ENCODE measurements around the gene TMEM151A.

The TMEM151A gene

DNA sequence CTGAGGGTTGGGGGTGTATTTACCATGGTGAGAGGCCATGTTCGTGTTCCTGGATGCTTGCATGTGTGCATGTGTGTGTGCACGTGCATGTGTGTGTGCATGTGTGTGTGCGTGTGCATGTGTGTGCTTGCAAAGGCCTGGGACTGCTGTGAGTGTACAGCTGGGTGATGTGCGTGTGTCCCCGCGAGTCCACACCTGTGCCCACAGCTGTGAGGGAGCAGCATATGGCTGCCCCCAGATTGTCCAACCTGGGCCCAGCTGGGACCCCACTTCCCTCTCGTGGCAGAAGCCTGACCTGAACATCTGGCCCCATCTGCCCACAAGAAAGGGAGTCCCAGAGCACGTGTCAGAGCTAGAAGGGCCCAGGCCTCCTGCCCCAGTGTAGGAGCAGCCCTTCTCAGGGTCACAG, 33.6 kb downstream of the TMEM151A start:
- no peak for DNase-seq

DNA sequence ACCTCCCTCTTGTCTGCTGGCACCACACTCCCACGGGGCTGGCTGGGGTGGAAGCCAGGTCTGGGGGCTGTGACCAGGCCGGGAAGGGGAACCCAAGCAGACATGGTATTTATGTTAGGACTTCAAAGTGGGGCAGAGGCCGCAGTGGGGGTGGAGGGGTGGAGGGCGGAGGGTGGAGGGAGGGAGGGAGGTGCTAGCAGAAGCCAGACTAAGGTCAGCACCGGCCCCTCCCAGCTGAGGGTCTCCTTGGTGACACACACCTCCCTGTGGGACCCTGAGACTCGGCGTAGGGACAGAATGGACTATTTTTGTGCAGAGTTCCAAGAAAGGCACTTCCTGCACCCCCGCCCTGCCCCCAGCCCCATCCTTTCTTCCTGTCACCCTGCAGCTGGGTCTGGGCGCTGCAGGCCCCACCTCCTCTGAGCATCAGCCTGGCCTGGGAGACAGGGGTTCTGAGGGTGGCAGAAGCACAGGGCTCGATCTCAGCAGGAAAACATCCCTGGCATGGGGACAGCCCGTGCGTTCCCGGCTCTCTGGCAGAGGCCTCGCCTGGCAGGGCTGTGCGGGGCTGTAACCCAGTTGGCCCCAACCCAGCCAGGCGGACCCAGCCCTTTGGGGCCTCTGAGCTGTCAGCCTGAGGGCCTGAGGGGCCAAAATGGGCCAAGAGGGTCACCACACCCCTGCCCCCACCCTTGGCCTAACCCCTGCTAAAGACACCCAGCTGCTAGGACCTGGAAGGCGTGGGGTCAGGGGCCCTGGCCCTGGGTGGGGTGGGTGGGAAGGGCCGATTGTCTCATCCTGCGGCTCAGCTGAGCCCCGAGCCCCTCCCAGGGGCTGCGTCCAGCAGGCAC, 34.8 kb downstream of the TMEM151A start:
- no peak for DNase-seq

GRCh38 chr11:66327171-66328030, 35.7 kb downstream of the TMEM151A start:
- DNase-seq = no peak

- DNase-seq = no peak
Measured at GRCh38 chr11:66328031-66328301, 36.3 kb downstream of the TMEM151A start.

GRCh38 chr11:66328302-66329144, 36.8 kb downstream of the TMEM151A start:
- DNase-seq = peak; percentile 93

GRCh38 chr11:66329165-66329673, 37.5 kb downstream of the TMEM151A start:
- no peak for DNase-seq

DNA sequence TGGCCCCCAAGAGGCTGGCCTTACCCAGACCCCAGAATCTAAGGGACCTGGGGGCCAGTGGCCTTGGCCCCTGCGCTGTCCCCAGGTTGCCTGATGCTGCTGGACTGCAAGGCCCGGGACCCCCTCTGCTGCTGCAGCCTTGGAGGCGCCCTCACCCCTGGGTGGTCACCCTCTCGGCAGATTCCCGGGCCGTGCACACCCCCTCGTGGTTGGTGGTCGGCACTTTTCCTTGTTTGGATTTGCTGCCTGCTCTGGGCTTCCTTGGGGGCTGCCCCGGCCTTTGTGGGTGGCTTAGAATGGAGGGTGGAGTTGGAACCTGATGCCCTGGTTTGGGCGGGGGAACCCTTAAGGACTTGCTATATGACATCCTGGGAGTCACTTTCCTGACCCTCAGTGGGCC, 39.2 kb downstream of the TMEM151A start:
- no peak for DNase-seq

GRCh38 chr11:66331542-66332370, 40.1 kb downstream of the TMEM151A start:
- no peak for DNase-seq

DNA sequence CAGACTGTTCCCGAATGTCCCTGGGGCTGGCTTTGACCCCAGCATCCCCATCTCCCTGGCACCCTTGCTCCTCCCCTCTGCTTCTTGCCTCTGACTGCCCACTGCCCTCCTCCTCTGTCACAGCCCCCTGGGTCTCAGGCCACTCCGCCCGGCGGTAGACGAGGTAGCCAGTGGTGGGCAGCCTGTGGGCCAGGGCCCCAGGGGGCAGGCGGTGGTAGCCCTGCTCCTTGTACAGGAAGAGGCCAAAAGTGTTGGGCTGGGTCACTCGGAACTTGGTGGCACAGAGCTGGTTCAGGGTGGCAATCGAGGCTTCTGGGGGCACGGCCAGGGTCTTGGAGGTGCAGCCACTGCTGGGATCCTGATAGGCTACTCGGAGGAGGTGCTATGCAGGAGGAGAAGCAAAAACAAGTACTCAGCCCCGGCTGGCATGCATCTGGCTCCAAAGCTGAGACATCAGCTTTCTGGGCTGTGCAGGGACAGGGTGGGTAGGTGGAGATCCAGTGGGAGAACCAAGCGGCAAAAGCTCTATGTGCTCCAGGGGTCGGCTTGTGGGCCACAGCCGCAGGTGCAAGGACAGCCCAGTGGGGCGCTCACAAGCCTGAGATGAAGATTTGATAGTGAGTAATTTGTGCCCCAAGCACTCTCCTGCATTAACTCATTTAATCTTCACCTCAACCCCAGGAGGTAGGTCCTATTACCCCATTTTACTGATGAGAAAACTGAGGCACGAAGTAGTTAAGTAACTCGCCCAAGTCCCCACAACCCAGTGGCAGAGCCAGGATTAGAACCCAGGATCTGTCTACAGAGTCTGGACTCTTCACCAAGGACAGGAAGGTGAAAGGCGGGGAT, 40.9 kb downstream of the TMEM151A start:
- no peak for DNase-seq

DNA sequence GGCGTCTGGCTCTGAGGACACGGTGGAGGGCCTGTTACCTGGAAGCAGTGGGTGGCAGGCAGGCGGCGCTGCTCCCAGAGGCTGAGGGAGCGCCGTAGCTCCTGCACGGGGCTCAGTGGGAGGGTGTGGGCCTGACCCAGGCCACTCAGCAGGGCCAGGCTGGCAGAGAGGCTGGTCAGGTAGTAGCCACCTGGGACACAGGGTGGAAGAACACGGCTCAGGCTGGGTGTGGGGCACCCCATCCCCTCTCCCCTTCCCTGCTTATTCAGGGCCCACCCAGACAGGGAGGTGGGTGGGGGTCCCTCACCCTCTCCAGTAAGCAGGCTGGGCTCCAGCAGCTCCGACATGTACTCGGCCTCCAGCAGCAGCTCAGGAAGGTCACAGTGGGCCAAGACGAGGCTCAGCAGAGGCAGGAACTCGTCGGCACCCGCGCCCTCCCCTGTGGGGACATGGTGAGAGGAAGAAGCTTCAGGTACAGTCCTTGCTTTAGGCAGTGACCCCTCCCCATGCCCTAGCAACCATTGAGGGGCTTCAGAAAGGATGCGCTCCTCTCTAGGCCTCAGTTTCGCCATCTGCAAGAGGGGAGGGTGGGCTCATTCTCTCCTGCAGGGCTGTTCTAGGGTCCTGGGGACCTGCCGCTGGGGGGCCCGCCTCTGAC, 41.7 kb downstream of the TMEM151A start:
- DNase-seq = no peak

- DNase-seq = no peak
Measured at GRCh38 chr11:66333896-66334604, 42.4 kb downstream of the TMEM151A start.

DNA sequence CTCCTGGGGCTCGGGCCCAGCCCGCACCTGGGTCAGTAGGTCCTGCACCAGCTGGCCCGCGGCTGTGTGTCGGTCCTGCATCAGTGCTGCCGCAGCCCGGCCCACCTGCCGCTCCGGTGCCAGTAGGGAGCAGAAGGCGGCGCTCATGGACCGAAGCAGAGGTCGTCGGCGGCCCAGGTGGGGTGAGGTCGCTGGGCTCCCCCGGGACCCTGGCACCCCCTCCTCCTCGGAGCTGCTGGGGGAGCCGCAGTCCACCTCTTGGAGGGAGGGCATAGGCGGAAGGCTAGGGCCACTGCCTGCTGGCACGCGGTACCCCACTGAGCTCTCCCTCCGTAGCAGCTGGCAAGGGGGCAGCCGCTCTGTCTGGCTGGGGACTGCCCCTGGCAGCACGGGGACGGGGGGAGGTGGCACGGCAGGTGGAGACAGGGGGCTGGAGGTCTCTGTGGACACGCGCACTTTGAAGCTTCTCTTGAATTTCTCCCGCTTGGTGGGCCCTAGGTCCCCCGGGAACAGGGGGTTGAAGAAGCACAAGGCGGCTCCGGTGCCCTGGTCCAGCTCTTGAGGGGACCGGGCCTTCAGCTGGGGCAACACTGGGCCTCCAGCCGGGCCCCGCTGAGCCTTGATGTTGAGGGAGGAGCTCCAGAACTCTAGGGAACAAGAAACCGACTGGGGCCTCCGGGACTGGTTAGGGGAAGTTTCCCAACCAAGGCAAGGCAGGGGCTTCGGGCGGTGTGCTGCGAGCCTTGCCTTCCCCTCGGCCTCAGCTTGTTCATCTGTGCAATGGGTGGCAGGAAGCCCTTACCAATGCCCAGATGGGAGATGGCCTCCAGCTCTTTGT, 43.1 kb downstream of the TMEM151A start:
- no peak for DNase-seq

DNA sequence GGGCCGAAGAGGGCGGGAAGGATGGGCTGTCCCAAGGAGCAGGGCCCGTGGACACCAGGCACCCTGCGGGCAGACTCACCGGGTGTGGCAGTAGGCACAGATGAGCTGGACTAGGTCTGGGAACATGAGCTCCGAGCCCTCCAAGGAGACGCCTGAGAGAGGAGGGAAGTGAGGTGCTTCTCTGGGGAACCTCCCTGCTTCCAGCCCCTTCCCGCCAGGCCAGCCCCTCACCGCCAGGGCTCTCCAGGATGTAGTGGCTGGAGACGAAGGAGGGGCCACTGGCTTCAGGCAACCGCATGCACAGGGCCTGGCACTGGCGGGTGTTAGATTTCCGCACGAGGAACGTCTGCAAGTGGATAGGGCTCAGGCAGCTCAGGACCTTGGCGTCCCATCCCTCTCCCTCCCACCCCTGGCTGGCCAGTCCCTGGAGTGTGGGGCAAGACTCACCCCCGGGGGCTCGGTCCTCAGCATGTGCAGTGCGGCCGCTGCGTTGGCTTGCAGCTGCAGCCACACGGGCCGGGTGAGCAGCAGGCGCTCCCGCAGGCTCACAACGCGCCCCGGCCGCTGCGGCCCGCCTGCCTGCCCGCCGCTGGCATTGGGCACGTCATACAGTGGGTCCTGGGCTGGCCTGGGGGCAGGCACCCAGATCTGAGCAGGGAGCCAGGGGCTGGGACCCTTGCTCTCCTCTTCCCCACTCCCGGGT, 44.0 kb downstream of the TMEM151A start:
- no peak for DNase-seq

DNA sequence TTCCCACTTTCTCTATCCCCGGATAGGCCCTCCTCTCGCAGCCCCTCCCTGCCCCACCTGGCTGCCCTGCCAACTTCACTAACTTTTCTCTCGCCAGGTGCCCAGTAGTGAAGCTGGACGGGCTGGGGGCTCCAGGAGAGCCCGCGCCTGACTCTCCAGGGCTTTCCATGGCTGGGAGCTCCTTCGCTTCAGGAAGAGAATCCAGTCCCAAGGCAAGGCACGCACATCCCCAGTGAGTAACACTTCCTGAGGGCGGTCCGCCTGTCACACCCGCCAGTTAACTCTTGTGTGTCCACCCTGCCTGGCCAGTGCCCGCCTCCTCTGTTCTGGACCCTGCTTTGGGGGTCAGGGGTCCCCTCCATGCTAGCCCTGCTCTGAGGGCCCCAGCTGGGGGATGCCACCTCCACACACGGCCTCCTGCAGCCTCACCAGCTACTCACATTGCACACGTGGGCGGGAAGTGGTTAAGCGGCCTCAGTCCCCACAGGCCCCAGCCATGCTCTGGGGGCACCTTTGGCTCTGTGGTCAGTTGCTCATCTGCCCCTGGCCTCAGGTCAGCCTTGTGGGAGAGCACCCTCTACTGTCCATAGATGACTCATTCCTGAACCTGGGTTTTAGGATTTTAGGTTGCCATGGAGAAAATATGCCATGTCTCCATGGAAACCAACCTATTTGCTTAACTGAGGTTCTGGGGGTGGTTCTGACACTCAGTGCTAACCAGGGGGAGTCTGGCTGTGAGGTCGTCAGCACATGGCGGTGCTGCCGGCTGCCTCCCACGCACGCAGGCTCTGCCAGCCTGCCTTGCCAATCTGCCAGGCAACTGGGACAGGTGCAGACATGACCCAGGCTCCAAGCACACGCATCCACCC, 44.8 kb downstream of the TMEM151A start, which contains the start of gene RIN1:
RIN1 (minus strand) TSS at position 201 of the 869 bp plus-strand sequence; CDS start at position 169, 32 bp downstream.
- DNase-seq = peak; percentile 92

DNA sequence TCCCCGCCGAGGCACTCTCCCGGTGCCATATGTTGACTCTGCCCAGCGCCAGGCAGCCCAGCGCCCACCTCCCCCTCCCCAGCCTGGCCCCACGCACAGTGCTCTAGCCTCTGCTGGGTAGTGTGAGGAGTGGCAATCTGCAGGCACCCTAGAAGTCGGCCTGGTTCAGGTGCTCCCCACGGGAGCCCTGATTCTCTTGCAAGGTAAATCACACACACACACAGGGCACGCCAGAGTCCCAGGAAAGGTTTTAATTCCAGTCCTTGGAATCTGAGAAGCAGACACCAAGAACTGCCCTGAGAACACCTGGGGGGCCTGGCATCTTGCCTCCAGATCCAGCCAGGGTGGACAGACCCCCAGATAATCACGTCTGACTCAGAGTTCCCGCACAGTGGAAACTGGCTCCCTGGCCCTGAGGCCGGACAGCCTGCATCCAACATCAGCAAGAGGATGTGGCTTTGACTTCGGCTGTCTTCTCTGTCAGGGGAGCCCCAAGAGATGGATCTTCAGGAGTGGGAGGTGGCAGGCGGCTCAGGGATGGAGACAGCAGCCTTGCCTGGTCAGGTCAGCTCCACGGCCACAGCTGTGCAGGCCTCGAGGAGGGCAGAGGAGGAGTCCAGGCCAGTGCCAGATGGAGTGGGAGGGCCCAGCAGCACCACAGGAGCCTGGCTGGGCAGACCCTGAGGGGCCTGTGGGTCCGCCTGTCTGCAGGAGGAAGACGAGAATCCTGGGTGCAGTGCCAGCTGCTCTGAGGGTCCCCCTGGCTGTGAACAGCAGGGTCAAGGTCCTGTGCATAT, 45.6 kb downstream of the TMEM151A start:
- DNase-seq = no peak
